Activated CD4-positive, alpha-beta memory T cell treated with anti-CD3 and anti-CD28 coated beads, Interleukin-2, amount 10 ng/mL, durations not matched to agents 7 days and 5 days (primary cell): ENCODE results near the gene SYT7. TPM values are rescaled to one million over a fixed set of nuclear protein-coding genes. Genes with fewer than 3 reads are reported as not detected.
A peak's percentile ranks its signal among the peaks of the same experiment; 100 is the strongest.

Experiments used
- CTCF ChIA-PET: fragments of 350-600 bp; sonication (Branson Sonifier 250); formaldehyde crosslinking; loops from one replicate; lab custom pipeline; 2021; ENCODE audit warnings: antibody characterized with exemption, inconsistent platforms; lab: Charles Lee
- POLR2A ChIA-PET: fragments of 350-600 bp; sonication (Branson Sonifier 250); formaldehyde crosslinking; loops from one replicate; lab custom pipeline; 2021; ENCODE audit warnings: antibody characterized with exemption; lab: Charles Lee
- DNase-seq: peaks from one replicate; pipeline ENCODE4 v3.0.0-alpha.2; 2020
- H3K27ac Mint-ChIP-seq: one replicate; pipeline ENCODE4 v1.8.0; 2021; ENCODE audit warnings: mild to moderate bottlenecking, mixed read lengths
- H3K27me3 Mint-ChIP-seq: one replicate; pipeline ENCODE4 v1.8.0; 2021; ENCODE audit warnings: mixed read lengths
- H3K36me3 Mint-ChIP-seq: one replicate; pipeline ENCODE4 v1.8.0; 2021; ENCODE audit warnings: low read depth, mixed read lengths
- H3K4me1 Mint-ChIP-seq: one replicate; pipeline ENCODE4 v1.8.0; 2021; ENCODE audit warnings: mixed read lengths
- H3K4me3 Mint-ChIP-seq: one replicate; pipeline ENCODE4 v1.8.0; 2021; ENCODE audit warnings: mild to moderate bottlenecking, mixed read lengths
- H3K9me3 Mint-ChIP-seq: one replicate; pipeline ENCODE4 v1.8.0; 2021; ENCODE audit warnings: mixed read lengths
- total RNA-seq, 2 experiments: library from RNA; stranded (reverse); gene quantifications; one replicate each; pipeline ENCODE4 v1.2.3, GENCODE V29; 2021

The SYT7 gene
- total RNA-seq, 2 experiments from 2014 or later: not detected

GRCh38 chr11:61507012-61507768 is 73.7 kb downstream of the SYT7 start:
- no peaks in the 10 kb centered on the region for H3K9me3 Mint-ChIP-seq
- H3K4me1 Mint-ChIP-seq: peaks cover 19% of the 10 kb centered on the region
- DNase-seq: no peak
- H3K36me3 Mint-ChIP-seq: no peaks in the 10 kb centered on the region
- ChIA-PET POLR2A (no interaction called here), CTCF (interaction anchor here (0.5 to 5.1 kb wide), 2 partner anchors 10 to 1831 kb away, joined by 3 to 27 read pairs; no protein-coding TSS in a partner anchor)
- peaks cover 53% of the 10 kb centered on the region for H3K27me3 Mint-ChIP-seq
- no peak overlapping the region for H3K27ac Mint-ChIP-seq
- H3K4me3 Mint-ChIP-seq: no peak overlapping the region

- Mint-ChIP-seq H3K27ac (no peak overlapping the region), H3K27me3 (peaks cover 43% of the 10 kb centered on the region), H3K4me1 (peaks cover 19% of the 10 kb centered on the region), H3K36me3 (no peaks in the 10 kb centered on the region), H3K9me3 (no peaks in the 10 kb centered on the region), H3K4me3 (no peak overlapping the region)
- ChIA-PET CTCF (interaction anchor here (5.1 kb wide), 1 partner anchor 12 kb away, joined by 27 read pairs; no protein-coding TSS in a partner anchor), POLR2A (no interaction called here)
- no peak for DNase-seq
Measured at GRCh38 chr11:61505640-61506155, 75.2 kb downstream of the SYT7 start.

GRCh38 chr11:61505106-61505505 is 75.8 kb downstream of the SYT7 start:
- H3K27ac Mint-ChIP-seq: no peak overlapping the region
- peaks cover 19% of the 10 kb centered on the region for H3K4me1 Mint-ChIP-seq
- H3K36me3 Mint-ChIP-seq: no peaks in the 10 kb centered on the region
- no peak overlapping the region for H3K4me3 Mint-ChIP-seq
- no peaks in the 10 kb centered on the region for H3K9me3 Mint-ChIP-seq
- H3K27me3 Mint-ChIP-seq: peaks cover 39% of the 10 kb centered on the region
- no peak for DNase-seq
- POLR2A ChIA-PET: no interaction called here
- CTCF ChIA-PET: interaction anchor here (5.1 kb wide), 1 partner anchor 12 kb away, joined by 27 read pairs; no protein-coding TSS in a partner anchor

- H3K4me1 Mint-ChIP-seq: peaks cover 15% of the 10 kb centered on the region
- no peak overlapping the region for H3K27ac Mint-ChIP-seq
- no peak overlapping the region for H3K4me3 Mint-ChIP-seq
- ChIA-PET CTCF (interaction anchor here (1.3 kb wide), 1 partner anchor 13 kb away, joined by 4 read pairs; no protein-coding TSS in a partner anchor), POLR2A (no interaction called here)
- H3K27me3 Mint-ChIP-seq: peaks cover 31% of the 10 kb centered on the region
- peak; percentile 24 for DNase-seq
- no peaks in the 10 kb centered on the region for H3K9me3 Mint-ChIP-seq
- no peaks in the 10 kb centered on the region for H3K36me3 Mint-ChIP-seq
Measured at GRCh38 chr11:61503135-61503770, 77.6 kb downstream of the SYT7 start.

- DNase-seq: no peak
- ChIA-PET POLR2A (no interaction called here), CTCF (interaction anchor here (2.1 kb wide), 1 partner anchor 14 kb away, joined by 8 read pairs; no protein-coding TSS in a partner anchor)
- Mint-ChIP-seq H3K27me3 (peaks cover 24% of the 10 kb centered on the region), H3K27ac (no peak overlapping the region), H3K4me1 (peaks cover 9% of the 10 kb centered on the region), H3K9me3 (no peaks in the 10 kb centered on the region), H3K4me3 (no peak overlapping the region), H3K36me3 (no peaks in the 10 kb centered on the region)
Measured at GRCh38 chr11:61502522-61502921, 78.4 kb downstream of the SYT7 start.

GRCh38 chr11:61499816-61500491 is 80.9 kb downstream of the SYT7 start:
- H3K9me3 Mint-ChIP-seq: no peaks in the 10 kb centered on the region
- no peaks in the 10 kb centered on the region for H3K36me3 Mint-ChIP-seq
- ChIA-PET CTCF (interaction anchor here (1.5 kb wide), 1 partner anchor 15 kb away, joined by 4 read pairs; no protein-coding TSS in a partner anchor), POLR2A (no interaction called here)
- H3K4me3 Mint-ChIP-seq: no peak overlapping the region
- H3K4me1 Mint-ChIP-seq: peaks cover 9% of the 10 kb centered on the region
- no peak overlapping the region for H3K27ac Mint-ChIP-seq
- peaks cover 3% of the 10 kb centered on the region for H3K27me3 Mint-ChIP-seq
- DNase-seq: no peak

- no peak overlapping the region for H3K27ac Mint-ChIP-seq
- H3K27me3 Mint-ChIP-seq: peaks cover 2% of the 10 kb centered on the region
- no peaks in the 10 kb centered on the region for H3K36me3 Mint-ChIP-seq
- POLR2A ChIA-PET: no interaction called here
- no peak overlapping the region for H3K4me3 Mint-ChIP-seq
- no peaks in the 10 kb centered on the region for H3K9me3 Mint-ChIP-seq
- DNase-seq: no peak
- CTCF ChIA-PET: no interaction called here
- H3K4me1 Mint-ChIP-seq: peaks cover 7% of the 10 kb centered on the region
Measured at GRCh38 chr11:61498767-61499341, 82.0 kb downstream of the SYT7 start.

GRCh38 chr11:61497876-61498275 is 83.0 kb downstream of the SYT7 start:
- Mint-ChIP-seq H3K36me3 (no peaks in the 10 kb centered on the region), H3K27ac (no peak overlapping the region), H3K27me3 (peaks cover 2% of the 10 kb centered on the region), H3K4me3 (no peak overlapping the region), H3K4me1 (no peaks in the 10 kb centered on the region), H3K9me3 (no peaks in the 10 kb centered on the region)
- CTCF ChIA-PET: no interaction called here
- POLR2A ChIA-PET: no interaction called here
- DNase-seq: no peak

- H3K4me1 Mint-ChIP-seq: no peaks in the 10 kb centered on the region
- H3K4me3 Mint-ChIP-seq: no peak overlapping the region
Measured at GRCh38 chr11:61497473-61497872, 83.4 kb downstream of the SYT7 start.

GRCh38 chr11:61496602-61497400 is 84.1 kb downstream of the SYT7 start:
- H3K4me1 Mint-ChIP-seq: no peaks in the 10 kb centered on the region
- H3K27me3 Mint-ChIP-seq: no peaks in the 10 kb centered on the region
- no peak overlapping the region for H3K27ac Mint-ChIP-seq
- no peak for DNase-seq
- no peaks in the 10 kb centered on the region for H3K9me3 Mint-ChIP-seq
- ChIA-PET POLR2A (no interaction called here), CTCF (no interaction called here)
- no peaks in the 10 kb centered on the region for H3K36me3 Mint-ChIP-seq
- no peak overlapping the region for H3K4me3 Mint-ChIP-seq

More at GRCh38 chr11:61497473-61497872, 83.4 kb downstream of the SYT7 start:
- Mint-ChIP-seq H3K9me3 (no peaks in the 10 kb centered on the region), H3K36me3 (no peaks in the 10 kb centered on the region), H3K27ac (no peak overlapping the region), H3K27me3 (peaks cover 2% of the 10 kb centered on the region)
- ChIA-PET CTCF (no interaction called here), POLR2A (no interaction called here)
- DNase-seq: no peak

- no peaks in the 10 kb centered on the region for H3K36me3 Mint-ChIP-seq
- H3K4me1 Mint-ChIP-seq: no peaks in the 10 kb centered on the region
- CTCF ChIA-PET: interaction anchor here (0.9 kb wide), 1 partner anchor 13 kb away, joined by 4 read pairs; no protein-coding TSS in a partner anchor
- no peaks in the 10 kb centered on the region for H3K9me3 Mint-ChIP-seq
- no peak for DNase-seq
- H3K27me3 Mint-ChIP-seq: no peaks in the 10 kb centered on the region
- H3K27ac Mint-ChIP-seq: no peak overlapping the region
- POLR2A ChIA-PET: no interaction called here
- no peak overlapping the region for H3K4me3 Mint-ChIP-seq
Measured at GRCh38 chr11:61495801-61496601, 84.9 kb downstream of the SYT7 start.
